GM18858 (cell line): ENCODE data around the gene PIK3R1.

ENCODE experiments used
- ATAC-seq: cut with Tn5 transposase; IDR thresholded peaks from one replicate; pipeline ENCODE4 v1.9.1; 2021; ENCODE audit not compliant: unreplicated experiment

Gene PIK3R1

GRCh38 chr5:68319706-68320412 is 104.3 kb downstream of the PIK3R1 start:
- no peak for ATAC-seq

GRCh38 chr5:68320413-68320986 is 104.9 kb downstream of the PIK3R1 start:
- ATAC-seq, result no peak

- ATAC-seq, result no peak
These were observed 109.6 kb downstream of the PIK3R1 start for GRCh38 chr5:68325065-68325580.

- ATAC-seq, result no peak
These were observed 114.1 kb downstream of the PIK3R1 start for GRCh38 chr5:68329554-68330255.

- no peak for ATAC-seq
These were observed 115.0 kb downstream of the PIK3R1 start for GRCh38 chr5:68330574-68330973.

GRCh38 chr5:68331192-68332079 is 115.9 kb downstream of the PIK3R1 start:
- peak; percentile 51 for ATAC-seq

GRCh38 chr5:68332080-68332451 is 116.5 kb downstream of the PIK3R1 start:
- ATAC-seq, result no peak

- ATAC-seq, result no peak
These were observed 117.0 kb downstream of the PIK3R1 start for GRCh38 chr5:68332556-68332955.

- ATAC-seq, result no peak
These were observed 118.3 kb downstream of the PIK3R1 start for GRCh38 chr5:68333649-68334552.

GRCh38 chr5:68334553-68334886 is 119.0 kb downstream of the PIK3R1 start:
- no peak for ATAC-seq

- no peak for ATAC-seq
These were observed 119.5 kb downstream of the PIK3R1 start for GRCh38 chr5:68335075-68335474.

GRCh38 chr5:68336200-68336599 is 120.6 kb downstream of the PIK3R1 start:
- ATAC-seq, result no peak

GRCh38 chr5:68337235-68337634 is 121.7 kb downstream of the PIK3R1 start:
- no peak for ATAC-seq

GRCh38 chr5:68339921-68340321 is 124.4 kb downstream of the PIK3R1 start:
- no peak for ATAC-seq

- no peak for ATAC-seq
These were observed 125.5 kb downstream of the PIK3R1 start for GRCh38 chr5:68341006-68341405.

- no peak for ATAC-seq
These were observed 127.1 kb downstream of the PIK3R1 start for GRCh38 chr5:68342693-68343092.

- ATAC-seq, result peak; percentile 71
These were observed 127.9 kb downstream of the PIK3R1 start for GRCh38 chr5:68343421-68343826.

GRCh38 chr5:68344447-68345111 is 129.0 kb downstream of the PIK3R1 start:
- peak; percentile 68 for ATAC-seq

- ATAC-seq, result no peak
These were observed 129.6 kb downstream of the PIK3R1 start for GRCh38 chr5:68345171-68345570.

- no peak for ATAC-seq
These were observed 130.0 kb downstream of the PIK3R1 start for GRCh38 chr5:68345582-68345981.
